ENCODE results near the gene SLC6A5. TPM values are rescaled to one million over a fixed set of nuclear protein-coding genes. Genes with fewer than 3 reads are reported as not detected.

Gene SLC6A5
- total RNA-seq, 1 experiment from 2014 or later: not detected

DNA sequence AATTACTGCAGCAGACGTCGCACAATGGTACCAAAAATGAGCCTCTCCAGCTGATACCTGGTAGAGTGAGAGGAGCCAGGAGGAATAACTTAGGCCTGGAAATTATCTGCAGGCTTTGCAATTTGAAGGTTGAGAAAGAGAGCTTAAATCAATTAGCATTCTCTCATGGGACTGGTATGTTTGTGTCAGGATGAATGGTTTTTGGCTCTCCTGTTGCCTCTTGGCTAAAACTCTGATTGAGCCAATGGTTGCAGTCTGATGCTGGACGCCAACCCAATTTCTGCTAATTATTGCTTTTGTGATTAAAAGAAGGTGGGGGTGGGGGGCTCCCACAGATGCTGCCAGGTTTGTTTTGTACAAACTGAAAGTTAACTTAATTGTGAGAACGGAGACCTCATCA lies 57.5 kb downstream of the SLC6A5 start:
- CTCF ChIA-PET: interaction anchor here (0.8 kb wide), 1 partner anchor 10 kb away, joined by 3 read pairs; no protein-coding TSS in a partner anchor
- no peak overlapping the region for H3K4me3 ChIP-seq (ENCODE audit: low read depth, low read length, poor library complexity, severe bottlenecking)
- intact Hi-C loops (cut with micrococcal nuclease; ENCODE audit: unreplicated experiment): no loop called here

GRCh38 chr11:20658135-20658534 lies 58.7 kb downstream of the SLC6A5 start:
- BruUV-seq (replicated peaks): no TSS peak
- DNase-seq (ENCODE audit: low spot score): no peak
- H3K4me3 ChIP-seq (ENCODE audit: low read depth, low read length, poor library complexity, severe bottlenecking): no peak overlapping the region
- H3K9me3 ChIP-seq (ENCODE audit: low read depth, low read length, poor library complexity, severe bottlenecking): no peaks in the 10 kb centered on the region
- no peak overlapping the region for H3K27ac ChIP-seq (ENCODE audit: low read depth, low read length, poor library complexity, severe bottlenecking)
- CTCF ChIA-PET: no interaction called here
- TF ChIP-seq, protein P1, sequence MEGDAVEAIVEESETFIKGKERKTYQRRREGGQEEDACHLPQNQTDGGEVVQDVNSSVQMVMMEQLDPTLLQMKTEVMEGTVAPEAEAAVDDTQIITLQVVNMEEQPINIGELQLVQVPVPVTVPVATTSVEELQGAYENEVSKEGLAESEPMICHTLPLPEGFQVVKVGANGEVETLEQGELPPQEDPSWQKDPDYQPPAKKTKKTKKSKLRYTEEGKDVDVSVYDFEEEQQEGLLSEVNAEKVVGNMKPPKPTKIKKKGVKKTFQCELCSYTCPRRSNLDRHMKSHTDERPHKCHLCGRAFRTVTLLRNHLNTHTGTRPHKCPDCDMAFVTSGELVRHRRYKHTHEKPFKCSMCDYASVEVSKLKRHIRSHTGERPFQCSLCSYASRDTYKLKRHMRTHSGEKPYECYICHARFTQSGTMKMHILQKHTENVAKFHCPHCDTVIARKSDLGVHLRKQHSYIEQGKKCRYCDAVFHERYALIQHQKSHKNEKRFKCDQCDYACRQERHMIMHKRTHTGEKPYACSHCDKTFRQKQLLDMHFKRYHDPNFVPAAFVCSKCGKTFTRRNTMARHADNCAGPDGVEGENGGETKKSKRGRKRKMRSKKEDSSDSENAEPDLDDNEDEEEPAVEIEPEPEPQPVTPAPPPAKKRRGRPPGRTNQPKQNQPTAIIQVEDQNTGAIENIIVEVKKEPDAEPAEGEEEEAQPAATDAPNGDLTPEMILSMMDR (conservative IDR thresholded peaks at IDR 0.05; ENCODE audit: low read depth, low read length): no peak
- H3K27me3 ChIP-seq (replicated peaks; ENCODE audit: insufficient read depth, low read depth, low read length, poor library complexity): no peaks in the 10 kb centered on the region
- intact Hi-C loops (cut with micrococcal nuclease; ENCODE audit: unreplicated experiment): no loop called here
- no peaks in the 10 kb centered on the region for H3K36me3 ChIP-seq (ENCODE audit: insufficient read depth, low read length, poor library complexity, severe bottlenecking)
- POLR2A ChIA-PET (ENCODE audit: low non-redundant PET): no interaction called here
- no peaks in the 10 kb centered on the region for H3K4me1 ChIP-seq (ENCODE audit: insufficient read depth, low read length, poor library complexity, severe bottlenecking)

More for the DNA sequence above, 57.5 kb downstream of the SLC6A5 start:
- no peak for DNase-seq (ENCODE audit: low spot score)
- POLR2A ChIA-PET (ENCODE audit: low non-redundant PET): no interaction called here
- H3K4me1 ChIP-seq (ENCODE audit: insufficient read depth, low read length, poor library complexity, severe bottlenecking): no peaks in the 10 kb centered on the region
- no peak for TF ChIP-seq EZH2 (IDR thresholded peaks at IDR 0.05; ENCODE audit: borderline replicate concordance, low read depth, low read length, poor library complexity, severe bottlenecking)
- TF ChIP-seq, protein P1 (conservative IDR thresholded peaks at IDR 0.05; ENCODE audit: low read depth, low read length): no peak
- H3K36me3 ChIP-seq (ENCODE audit: insufficient read depth, low read length, poor library complexity, severe bottlenecking): no peaks in the 10 kb centered on the region
- H3K27me3 ChIP-seq (replicated peaks; ENCODE audit: insufficient read depth, low read depth, low read length, poor library complexity): no peaks in the 10 kb centered on the region
- H3K9me3 ChIP-seq (ENCODE audit: low read depth, low read length, poor library complexity, severe bottlenecking): no peaks in the 10 kb centered on the region
- no TSS peak for BruUV-seq (replicated peaks)
- no peak overlapping the region for H3K27ac ChIP-seq (ENCODE audit: low read depth, low read length, poor library complexity, severe bottlenecking)

GRCh38 chr11:20661445-20661844 lies 62.0 kb downstream of the SLC6A5 start:
- H3K27me3 ChIP-seq (replicated peaks; ENCODE audit: insufficient read depth, low read depth, low read length, poor library complexity): peaks cover 2% of the 10 kb centered on the region
- BruUV-seq (replicated peaks): no TSS peak
- H3K27ac ChIP-seq (ENCODE audit: low read depth, low read length, poor library complexity, severe bottlenecking): no peak overlapping the region
- H3K9me3 ChIP-seq (ENCODE audit: low read depth, low read length, poor library complexity, severe bottlenecking): no peaks in the 10 kb centered on the region
- no peak overlapping the region for H3K4me3 ChIP-seq (ENCODE audit: low read depth, low read length, poor library complexity, severe bottlenecking)
- no peak for DNase-seq (ENCODE audit: low spot score)
- CTCF ChIA-PET: no interaction called here
- TF ChIP-seq, protein P1 (conservative IDR thresholded peaks at IDR 0.05; ENCODE audit: low read depth, low read length): no peak
- TF ChIP-seq EZH2 (IDR thresholded peaks at IDR 0.05; ENCODE audit: borderline replicate concordance, low read depth, low read length, poor library complexity, severe bottlenecking): no peak
- POLR2A ChIA-PET (ENCODE audit: low non-redundant PET): no interaction called here
- intact Hi-C loops (cut with micrococcal nuclease; ENCODE audit: unreplicated experiment): no loop called here
- H3K4me1 ChIP-seq (ENCODE audit: insufficient read depth, low read length, poor library complexity, severe bottlenecking): no peaks in the 10 kb centered on the region
- no peaks in the 10 kb centered on the region for H3K36me3 ChIP-seq (ENCODE audit: insufficient read depth, low read length, poor library complexity, severe bottlenecking)

Measured in A673 (cell line).